B cell (primary cell): Measurements from ENCODE around the gene TUBB2A.

ENCODE experiments used
- EZH2 ChIP-seq: IDR thresholded peaks from 2 replicates; pipeline ENCODE4 v1.6.1; 2012; ENCODE audit warnings: borderline replicate concordance, low read depth, mild to moderate bottlenecking, moderate library complexity, low read length; ENCODE audit not compliant: insufficient read depth, poor library complexity, severe bottlenecking
- TF ChIP-seq, protein P1 (sequence below): fragments of 200-600 bp; IDR thresholded peaks from one replicate; pipeline ENCODE4 v1.8.0; 2022; ENCODE audit warnings: antibody characterized with exemption, mild to moderate bottlenecking

- no peak for TF ChIP-seq EZH2
- TF ChIP-seq, protein P1, sequence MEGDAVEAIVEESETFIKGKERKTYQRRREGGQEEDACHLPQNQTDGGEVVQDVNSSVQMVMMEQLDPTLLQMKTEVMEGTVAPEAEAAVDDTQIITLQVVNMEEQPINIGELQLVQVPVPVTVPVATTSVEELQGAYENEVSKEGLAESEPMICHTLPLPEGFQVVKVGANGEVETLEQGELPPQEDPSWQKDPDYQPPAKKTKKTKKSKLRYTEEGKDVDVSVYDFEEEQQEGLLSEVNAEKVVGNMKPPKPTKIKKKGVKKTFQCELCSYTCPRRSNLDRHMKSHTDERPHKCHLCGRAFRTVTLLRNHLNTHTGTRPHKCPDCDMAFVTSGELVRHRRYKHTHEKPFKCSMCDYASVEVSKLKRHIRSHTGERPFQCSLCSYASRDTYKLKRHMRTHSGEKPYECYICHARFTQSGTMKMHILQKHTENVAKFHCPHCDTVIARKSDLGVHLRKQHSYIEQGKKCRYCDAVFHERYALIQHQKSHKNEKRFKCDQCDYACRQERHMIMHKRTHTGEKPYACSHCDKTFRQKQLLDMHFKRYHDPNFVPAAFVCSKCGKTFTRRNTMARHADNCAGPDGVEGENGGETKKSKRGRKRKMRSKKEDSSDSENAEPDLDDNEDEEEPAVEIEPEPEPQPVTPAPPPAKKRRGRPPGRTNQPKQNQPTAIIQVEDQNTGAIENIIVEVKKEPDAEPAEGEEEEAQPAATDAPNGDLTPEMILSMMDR: no peak
Measured at GRCh38 chr6:3204921-3205320, 47.6 kb upstream of the TUBB2A start.
